GM18499 (cell line): ENCODE results near the gene WIPF3.
A peak's percentile ranks its signal among the peaks of the same experiment; 100 is the strongest.

ENCODE experiments used
- ATAC-seq: cut with Tn5 transposase; IDR thresholded peaks from one replicate; pipeline ENCODE4 v1.9.1; 2021; ENCODE audit warnings: moderate number of reproducible peaks; ENCODE audit not compliant: insufficient read depth, unreplicated experiment

Gene WIPF3

GRCh38 chr7:29898301-29898700, 92.0 kb downstream of the WIPF3 start:
- no peak for ATAC-seq

- no peak for ATAC-seq
These were observed 94.4 kb downstream of the WIPF3 start for GRCh38 chr7:29900745-29901144.

GRCh38 chr7:29906200-29907022, 100.1 kb downstream of the WIPF3 start:
- ATAC-seq = no peak

- ATAC-seq = no peak
These were observed 107.9 kb downstream of the WIPF3 start for GRCh38 chr7:29914180-29914579.

GRCh38 chr7:29915481-29916215, 109.3 kb downstream of the WIPF3 start:
- ATAC-seq = no peak

- ATAC-seq = no peak
These were observed 111.3 kb downstream of the WIPF3 start for GRCh38 chr7:29917641-29918040.

- ATAC-seq = no peak
These were observed 112.5 kb downstream of the WIPF3 start for GRCh38 chr7:29918850-29919249.

- no peak for ATAC-seq
These were observed 113.5 kb downstream of the WIPF3 start for GRCh38 chr7:29919790-29920189.

- no peak for ATAC-seq
These were observed 114.2 kb downstream of the WIPF3 start for GRCh38 chr7:29920491-29920890.

- ATAC-seq = peak; percentile 63
These were observed 115.2 kb downstream of the WIPF3 start for GRCh38 chr7:29921404-29922010.

GRCh38 chr7:29922921-29923700, 116.8 kb downstream of the WIPF3 start:
- ATAC-seq = no peak

- no peak for ATAC-seq
These were observed 117.7 kb downstream of the WIPF3 start for GRCh38 chr7:29924006-29924405.

- ATAC-seq = no peak
These were observed 118.4 kb downstream of the WIPF3 start for GRCh38 chr7:29924684-29925083.

GRCh38 chr7:29926216-29926615, 119.9 kb downstream of the WIPF3 start:
- no peak for ATAC-seq

- no peak for ATAC-seq
These were observed 120.4 kb downstream of the WIPF3 start for GRCh38 chr7:29926741-29927140.

- ATAC-seq = no peak
These were observed 122.9 kb downstream of the WIPF3 start for GRCh38 chr7:29929018-29929807.

GRCh38 chr7:29935111-29935510, 128.8 kb downstream of the WIPF3 start:
- ATAC-seq = no peak

- no peak for ATAC-seq
These were observed 130.8 kb downstream of the WIPF3 start for GRCh38 chr7:29937132-29937531.

- ATAC-seq = no peak
These were observed 133.9 kb downstream of the WIPF3 start for GRCh38 chr7:29940199-29940598.
